HUES6 (cell line): ENCODE measurements around the gene TEX22.

Experiments used
- H3K27ac ChIP-seq: 2 replicates; pipeline ENCODE4 v1.7.0; 2013; ENCODE audit warnings: low read depth, mild to moderate bottlenecking, low read length, inconsistent platforms
- H3K27me3 ChIP-seq: 2 replicates; pipeline ENCODE4 v1.6.1; 2013; ENCODE audit warnings: low read length; ENCODE audit not compliant: control insufficient read depth, insufficient read depth
- H3K36me3 ChIP-seq: 2 replicates; pipeline ENCODE4 v1.6.1; 2013; ENCODE audit warnings: low read length; ENCODE audit not compliant: control insufficient read depth, insufficient read depth
- H3K4me1 ChIP-seq: 2 replicates; pipeline ENCODE4 v1.6.1; 2013; ENCODE audit warnings: low read length; ENCODE audit not compliant: control insufficient read depth, insufficient read depth
- H3K4me3 ChIP-seq: 2 replicates; pipeline ENCODE4 v1.5.1; 2013; ENCODE audit warnings: low read depth, low read length
- H3K9ac ChIP-seq: one replicate; pipeline ENCODE4 v1.6.1; 2013; ENCODE audit warnings: mild to moderate bottlenecking, low read length
- H3K9me3 ChIP-seq: 2 replicates; pipeline ENCODE4 v1.6.1; 2013; ENCODE audit warnings: low read depth, low read length; ENCODE audit not compliant: control insufficient read depth, insufficient read depth

The TEX22 gene

DNA sequence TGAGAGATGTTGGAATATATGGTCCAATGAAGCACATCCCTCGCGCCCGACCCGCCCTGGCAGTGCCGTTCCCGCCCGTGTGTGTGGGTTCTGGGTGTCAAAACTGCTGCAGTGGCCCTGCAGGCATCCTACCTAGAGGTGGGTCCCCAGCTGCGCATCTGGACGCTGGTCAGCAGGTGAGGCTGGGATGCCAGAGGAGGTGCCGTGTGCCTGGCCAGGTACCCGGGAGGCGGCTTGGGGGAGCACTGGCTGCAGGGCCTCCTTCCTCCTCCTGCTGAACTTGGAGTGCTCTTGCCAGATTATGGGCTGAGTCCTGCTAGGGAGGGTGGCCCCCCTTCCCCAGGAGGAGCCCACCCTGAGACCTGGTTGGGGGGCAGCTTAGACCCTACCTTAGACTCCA, 26.5 kb downstream of the TEX22 start:
- Histone ChIP-seq H3K9me3 (peaks cover 3% of the 10 kb centered on the region; the same call in 1 of the 2 replicates), H3K36me3 (peaks cover 34% of the 10 kb centered on the region), H3K9ac (no peak overlapping the region), H3K27me3 (no peaks in the 10 kb centered on the region), H3K4me3 (no peak overlapping the region), H3K4me1 (peaks cover 11% of the 10 kb centered on the region; the same call in 1 of the 2 replicates), H3K27ac (no peak overlapping the region)

DNA sequence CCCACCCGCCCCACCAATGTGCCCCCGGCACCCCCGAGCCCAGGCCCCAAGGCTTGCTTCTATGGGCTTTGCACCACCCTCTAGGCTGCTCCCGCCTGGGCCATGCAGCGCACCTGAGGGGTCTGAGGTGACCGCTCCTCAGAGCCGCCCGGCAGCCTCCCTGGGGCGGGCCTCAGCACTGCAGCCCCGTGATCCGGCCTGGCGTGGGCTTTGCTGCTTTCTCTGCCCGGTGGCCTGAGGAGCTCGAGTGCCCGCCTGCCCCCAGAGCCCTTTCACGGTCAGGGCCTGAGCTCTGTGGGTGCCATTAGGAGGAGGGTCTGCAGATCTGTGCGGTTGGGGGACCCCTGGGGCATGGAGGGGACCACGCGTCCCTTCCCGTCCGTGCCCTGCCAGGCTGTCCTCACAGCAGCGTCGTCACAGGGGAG, 27.5 kb downstream of the TEX22 start:
- Histone ChIP-seq H3K36me3 (peaks cover 43% of the 10 kb centered on the region), H3K4me3 (no peak overlapping the region), H3K27ac (no peak overlapping the region)

DNA sequence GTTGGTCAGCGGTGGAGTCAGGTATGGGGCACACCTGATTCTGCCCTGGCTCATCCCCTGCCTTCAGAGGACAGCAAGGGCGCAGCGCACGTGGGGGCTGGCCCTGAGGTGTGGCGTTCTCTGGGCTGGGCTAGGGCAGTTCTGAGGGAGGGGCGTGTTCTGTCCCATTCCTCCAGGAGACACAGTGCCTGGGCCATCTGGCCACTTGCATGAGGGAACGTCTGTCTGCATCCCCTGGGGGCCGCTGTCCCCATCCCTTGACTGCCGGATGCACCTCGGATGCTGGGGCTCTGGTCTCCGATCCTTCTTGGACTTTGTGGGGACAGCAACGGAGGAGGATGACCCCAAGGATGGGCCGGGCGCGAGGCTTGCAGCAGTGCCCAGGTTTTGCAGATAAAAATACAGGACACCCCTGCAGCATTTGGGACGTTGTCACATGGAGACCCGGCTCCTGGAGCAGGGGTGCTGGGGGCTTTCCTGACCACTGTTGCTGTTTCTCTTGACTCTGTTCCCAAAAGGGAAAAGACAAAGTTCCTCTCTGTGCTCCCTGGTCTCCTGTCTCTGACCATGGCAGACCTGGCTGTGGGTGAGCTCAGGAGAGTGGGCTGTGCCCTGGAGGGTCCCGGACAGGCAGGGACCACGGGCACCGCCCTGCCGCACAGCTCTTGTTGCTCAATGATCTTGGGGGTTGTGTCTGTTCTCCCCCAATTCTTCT, 28.2 kb downstream of the TEX22 start:
- Histone ChIP-seq H3K36me3 (peaks cover 51% of the 10 kb centered on the region), H3K9ac (no peak overlapping the region)

More for the DNA sequence above, 27.5 kb downstream of the TEX22 start:
- Histone ChIP-seq H3K9ac (no peak overlapping the region), H3K27me3 (no peaks in the 10 kb centered on the region), H3K9me3 (peaks cover 6% of the 10 kb centered on the region), H3K4me1 (peaks cover 9% of the 10 kb centered on the region; the same call in 1 of the 2 replicates)

DNA sequence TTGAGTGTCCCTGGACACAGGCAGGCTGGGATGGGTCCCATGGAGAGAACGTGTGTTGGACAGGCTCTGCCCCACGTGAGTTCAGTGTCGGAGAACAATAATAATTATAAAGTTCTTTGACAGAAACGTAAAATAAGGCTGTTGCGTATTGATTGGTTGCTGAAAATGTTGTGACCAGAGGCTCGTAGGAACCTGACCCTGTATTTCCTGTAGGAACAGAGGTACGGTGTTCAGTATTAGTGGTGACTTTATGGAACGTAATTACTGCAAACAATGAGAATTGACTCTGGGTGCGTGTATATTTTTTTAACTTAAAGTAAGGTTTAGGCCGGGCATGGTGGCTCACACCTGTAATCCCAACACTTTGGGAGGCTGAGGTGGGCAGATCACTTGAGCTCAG, 29.1 kb downstream of the TEX22 start:
- Histone ChIP-seq H3K27me3 (no peaks in the 10 kb centered on the region), H3K27ac (no peak overlapping the region), H3K4me3 (no peak overlapping the region), H3K9me3 (peaks cover 6% of the 10 kb centered on the region), H3K4me1 (no peaks in the 10 kb centered on the region), H3K36me3 (peaks cover 51% of the 10 kb centered on the region), H3K9ac (no peak overlapping the region)

More for the DNA sequence above, 28.2 kb downstream of the TEX22 start:
- Histone ChIP-seq H3K4me1 (0 out of 2 replicates have a peak, but pooled peaks cover 1% of the 10 kb centered on the region), H3K4me3 (no peak overlapping the region), H3K27ac (no peak overlapping the region), H3K9me3 (peaks cover 6% of the 10 kb centered on the region), H3K27me3 (no peaks in the 10 kb centered on the region)

DNA sequence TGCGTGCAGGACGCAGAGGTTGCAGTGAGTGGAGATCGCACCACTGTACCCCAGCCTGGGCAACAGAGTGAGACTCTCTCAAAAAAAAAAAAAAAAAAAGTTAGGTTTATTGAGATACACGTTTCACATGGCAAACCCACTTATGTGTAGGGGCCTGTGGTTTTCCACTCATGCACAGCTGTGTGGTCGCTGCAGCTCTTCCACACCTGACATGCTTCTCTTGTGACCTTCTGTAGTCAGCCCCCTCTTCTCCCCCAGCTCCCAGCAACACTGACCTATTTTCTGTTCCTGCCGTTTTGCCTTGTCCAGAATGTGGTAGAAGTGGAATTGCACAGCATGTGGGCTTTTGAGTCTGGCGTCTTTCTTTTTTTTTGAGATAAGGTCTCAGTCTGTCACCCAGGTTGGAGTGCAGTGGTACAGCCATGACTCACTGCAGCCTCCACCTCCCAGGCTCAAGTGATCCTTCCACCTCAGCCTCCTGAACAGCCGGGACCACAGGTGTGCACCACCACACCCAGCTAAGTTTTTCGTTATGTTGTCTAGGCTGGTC, 29.7 kb downstream of the TEX22 start:
- H3K36me3 ChIP-seq = peaks cover 51% of the 10 kb centered on the region
- H3K27ac ChIP-seq = no peak overlapping the region
- no peak overlapping the region for H3K4me3 ChIP-seq
- no peaks in the 10 kb centered on the region for H3K27me3 ChIP-seq
- H3K4me1 ChIP-seq = peaks cover under 1% of the 10 kb centered on the region; the same call in 1 of the 2 replicates
- H3K9ac ChIP-seq = no peak overlapping the region
- H3K9me3 ChIP-seq = peaks cover 6% of the 10 kb centered on the region

DNA sequence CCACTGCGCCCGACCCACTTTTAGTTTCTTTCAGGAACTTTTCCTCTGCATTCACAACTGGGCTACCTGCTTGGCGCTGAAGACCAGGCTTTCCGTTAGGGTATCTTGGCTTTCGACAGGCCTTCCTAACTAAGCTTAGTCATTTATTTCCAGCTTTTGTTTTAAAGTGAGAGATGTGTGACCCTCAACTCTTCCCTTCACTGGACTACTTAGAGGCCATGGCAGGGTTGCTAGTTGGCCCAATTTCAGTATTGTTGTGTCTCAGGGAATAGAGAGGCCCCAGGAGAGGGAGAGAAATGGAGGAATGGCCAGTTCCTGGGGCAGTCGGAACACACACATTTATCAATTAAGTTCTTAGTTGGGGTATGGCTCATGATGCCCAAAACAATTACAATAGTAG, 31.7 kb downstream of the TEX22 start:
- Histone ChIP-seq H3K9me3 (peaks cover 6% of the 10 kb centered on the region), H3K27me3 (no peaks in the 10 kb centered on the region)

DNA sequence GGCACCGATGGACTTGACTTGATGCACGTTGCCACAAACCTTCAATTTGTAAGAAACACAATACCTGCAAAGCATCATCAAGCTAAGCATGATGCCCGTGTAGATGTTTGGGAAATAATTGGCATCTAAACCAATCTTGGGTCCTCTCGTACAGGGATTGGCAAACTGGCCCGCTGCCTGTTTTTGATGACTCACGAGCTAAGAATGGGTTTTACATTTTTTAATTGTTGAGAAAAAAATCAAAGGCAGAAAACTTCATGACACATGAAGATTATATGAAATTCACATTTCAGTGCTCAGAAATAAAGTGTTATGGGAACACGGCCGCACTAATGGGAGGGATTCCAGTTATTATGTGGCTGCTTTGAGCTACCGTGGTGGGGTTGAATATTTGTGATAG, 32.2 kb downstream of the TEX22 start:
- no peak overlapping the region for H3K27ac ChIP-seq
- peaks cover 5% of the 10 kb centered on the region; the same call in 1 of the 2 replicates for H3K4me1 ChIP-seq
- H3K9ac ChIP-seq = no peak overlapping the region
- peaks cover 6% of the 10 kb centered on the region for H3K9me3 ChIP-seq
- peaks cover 43% of the 10 kb centered on the region for H3K36me3 ChIP-seq
- H3K27me3 ChIP-seq = no peaks in the 10 kb centered on the region
- no peak overlapping the region for H3K4me3 ChIP-seq

More for the DNA sequence above, 31.7 kb downstream of the TEX22 start:
- peaks cover 43% of the 10 kb centered on the region for H3K36me3 ChIP-seq
- H3K27ac ChIP-seq = no peak overlapping the region
- peaks cover 5% of the 10 kb centered on the region; the same call in 1 of the 2 replicates for H3K4me1 ChIP-seq
- no peak overlapping the region for H3K4me3 ChIP-seq
- H3K9ac ChIP-seq = no peak overlapping the region

DNA sequence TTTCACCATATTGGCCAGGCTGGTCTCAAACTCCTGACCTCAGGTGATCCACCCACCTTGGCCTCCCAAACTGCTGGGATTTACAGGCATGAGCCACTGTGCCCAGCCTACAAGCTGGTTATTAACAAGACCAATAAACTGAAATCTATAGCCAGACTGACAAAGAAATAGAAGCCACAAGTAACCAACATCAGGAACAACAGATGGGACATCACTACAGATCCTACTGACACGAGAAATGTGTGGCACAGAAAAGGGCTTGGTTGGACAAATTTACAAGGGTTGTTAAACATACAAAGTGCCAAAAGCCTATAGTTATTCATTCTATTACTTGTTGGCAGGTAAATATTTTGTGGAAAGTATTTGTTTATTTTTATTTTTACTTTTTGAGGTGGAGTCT, 32.9 kb downstream of the TEX22 start:
- no peaks in the 10 kb centered on the region for H3K27me3 ChIP-seq
- H3K9ac ChIP-seq = no peak overlapping the region
- H3K27ac ChIP-seq = no peak overlapping the region
- peaks cover 39% of the 10 kb centered on the region for H3K36me3 ChIP-seq
- peaks cover 5% of the 10 kb centered on the region; the same call in 1 of the 2 replicates for H3K4me1 ChIP-seq
- H3K4me3 ChIP-seq = no peak overlapping the region
- peaks cover 6% of the 10 kb centered on the region for H3K9me3 ChIP-seq

DNA sequence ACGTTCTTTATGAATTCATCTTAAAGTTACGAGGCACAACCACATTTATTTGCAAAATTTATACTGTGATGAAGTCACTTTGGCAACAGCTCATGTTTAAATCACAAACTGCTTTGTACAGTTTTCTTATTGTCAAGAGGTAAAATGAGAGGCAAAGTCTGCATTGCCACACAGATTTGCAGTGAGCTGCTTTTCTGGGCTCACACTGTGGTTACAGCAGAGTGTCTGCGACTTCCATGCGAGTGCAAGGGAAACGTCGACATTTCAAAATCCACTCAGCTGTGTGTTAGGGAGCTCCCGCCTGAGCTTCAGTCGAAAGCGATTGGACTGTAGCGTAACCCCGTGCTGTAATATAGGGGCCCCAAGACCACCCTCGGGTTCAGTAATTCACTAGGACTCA, 34.3 kb downstream of the TEX22 start:
- Histone ChIP-seq H3K36me3 (peaks cover 31% of the 10 kb centered on the region), H3K9me3 (peaks cover 3% of the 10 kb centered on the region; the same call in 1 of the 2 replicates), H3K4me1 (peaks cover 5% of the 10 kb centered on the region; the same call in 1 of the 2 replicates)

DNA sequence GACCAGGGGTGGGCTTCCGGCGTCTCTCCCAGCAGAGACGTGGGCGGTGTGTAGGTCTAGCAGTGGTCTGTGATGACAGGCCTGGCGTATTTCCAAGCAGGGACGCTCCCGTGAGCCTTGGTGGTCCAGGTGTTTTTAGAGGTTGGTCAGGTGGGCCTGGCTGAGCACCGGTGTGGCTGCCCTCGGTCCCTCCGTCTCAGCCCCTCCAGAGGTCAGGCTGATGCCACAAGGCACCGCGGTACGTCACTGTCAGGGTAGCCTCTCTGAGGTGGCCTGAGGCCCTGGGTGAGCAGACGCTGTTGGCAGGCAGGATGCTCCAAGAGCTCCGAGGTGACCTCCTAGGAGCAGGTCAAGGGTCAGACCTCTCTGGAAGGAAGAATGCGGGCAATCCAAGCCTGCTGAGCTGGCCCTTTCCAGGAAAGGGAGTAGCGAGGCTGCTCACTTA, 34.8 kb downstream of the TEX22 start:
- Histone ChIP-seq H3K9me3 (peaks cover 3% of the 10 kb centered on the region; the same call in 1 of the 2 replicates), H3K27me3 (no peaks in the 10 kb centered on the region), H3K9ac (no peak overlapping the region), H3K27ac (no peak overlapping the region), H3K4me3 (no peak overlapping the region), H3K4me1 (peaks cover 5% of the 10 kb centered on the region; the same call in 1 of the 2 replicates), H3K36me3 (peaks cover 26% of the 10 kb centered on the region)

More for the DNA sequence above, 34.3 kb downstream of the TEX22 start:
- Histone ChIP-seq H3K9ac (no peak overlapping the region), H3K4me3 (no peak overlapping the region), H3K27ac (no peak overlapping the region), H3K27me3 (no peaks in the 10 kb centered on the region)

DNA sequence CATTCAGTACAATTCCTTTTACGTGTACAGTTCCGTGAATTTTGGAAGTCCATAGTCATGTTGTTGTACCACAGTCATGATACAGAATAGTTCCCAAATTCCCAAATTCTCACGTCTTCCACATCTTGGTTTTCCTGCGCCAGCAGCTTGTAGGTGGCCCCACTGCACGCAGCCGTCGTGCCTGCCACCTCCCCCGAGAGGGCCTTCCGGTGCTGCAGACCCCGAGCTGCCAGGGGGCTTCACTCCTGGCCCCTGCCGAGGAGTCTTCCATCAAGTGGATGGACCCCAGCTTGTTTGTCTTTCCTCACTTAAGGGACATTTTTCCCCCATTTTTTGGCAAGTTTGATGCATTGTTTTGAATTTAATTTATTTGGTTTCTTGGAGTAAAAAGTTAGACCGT, 38.1 kb downstream of the TEX22 start:
- Histone ChIP-seq H3K4me1 (peaks cover 5% of the 10 kb centered on the region; the same call in 1 of the 2 replicates), H3K4me3 (no peak overlapping the region), H3K36me3 (peaks cover 35% of the 10 kb centered on the region), H3K9me3 (no peaks in the 10 kb centered on the region), H3K27ac (no peak overlapping the region), H3K27me3 (no peaks in the 10 kb centered on the region), H3K9ac (no peak overlapping the region)
